ENCODE measurements around the gene AOPEP.

DNA sequence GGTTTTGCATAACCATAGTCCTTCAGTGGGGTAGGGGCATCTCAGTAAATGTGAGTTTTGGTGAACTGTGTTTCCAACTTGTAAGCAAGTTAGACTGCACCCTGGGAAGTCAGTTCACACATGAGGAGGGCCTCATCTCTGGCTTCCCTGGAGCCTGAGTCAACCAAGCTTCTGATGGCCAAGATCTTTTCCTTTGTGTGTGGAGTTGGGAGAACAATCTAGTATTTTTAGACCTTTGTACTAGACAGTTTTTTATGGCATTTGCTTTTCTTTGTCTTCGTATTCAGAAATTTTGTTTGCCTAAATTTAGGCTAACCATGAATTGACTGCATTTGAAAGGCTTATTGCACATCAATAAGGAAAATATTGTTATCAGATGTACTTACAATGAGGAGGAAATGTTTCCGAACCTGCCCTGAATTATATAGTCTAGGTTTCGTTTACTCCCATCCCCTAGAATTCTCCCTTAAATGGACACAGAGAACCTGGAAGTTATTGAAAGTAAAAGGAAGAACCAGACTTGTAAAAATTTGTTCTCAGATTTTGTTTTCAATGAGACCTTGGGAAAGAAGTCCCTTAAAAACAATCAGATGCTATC is 204.6 kb downstream of the AOPEP start:
- TF ChIP-seq, protein P1, sequence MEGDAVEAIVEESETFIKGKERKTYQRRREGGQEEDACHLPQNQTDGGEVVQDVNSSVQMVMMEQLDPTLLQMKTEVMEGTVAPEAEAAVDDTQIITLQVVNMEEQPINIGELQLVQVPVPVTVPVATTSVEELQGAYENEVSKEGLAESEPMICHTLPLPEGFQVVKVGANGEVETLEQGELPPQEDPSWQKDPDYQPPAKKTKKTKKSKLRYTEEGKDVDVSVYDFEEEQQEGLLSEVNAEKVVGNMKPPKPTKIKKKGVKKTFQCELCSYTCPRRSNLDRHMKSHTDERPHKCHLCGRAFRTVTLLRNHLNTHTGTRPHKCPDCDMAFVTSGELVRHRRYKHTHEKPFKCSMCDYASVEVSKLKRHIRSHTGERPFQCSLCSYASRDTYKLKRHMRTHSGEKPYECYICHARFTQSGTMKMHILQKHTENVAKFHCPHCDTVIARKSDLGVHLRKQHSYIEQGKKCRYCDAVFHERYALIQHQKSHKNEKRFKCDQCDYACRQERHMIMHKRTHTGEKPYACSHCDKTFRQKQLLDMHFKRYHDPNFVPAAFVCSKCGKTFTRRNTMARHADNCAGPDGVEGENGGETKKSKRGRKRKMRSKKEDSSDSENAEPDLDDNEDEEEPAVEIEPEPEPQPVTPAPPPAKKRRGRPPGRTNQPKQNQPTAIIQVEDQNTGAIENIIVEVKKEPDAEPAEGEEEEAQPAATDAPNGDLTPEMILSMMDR (conservative IDR thresholded peaks at IDR 0.05), result no peak
- no peak for TF ChIP-seq ZFX (IDR thresholded peaks at IDR 0.05)
